ENCODE data around the gene THYN1.

The THYN1 gene

DNA sequence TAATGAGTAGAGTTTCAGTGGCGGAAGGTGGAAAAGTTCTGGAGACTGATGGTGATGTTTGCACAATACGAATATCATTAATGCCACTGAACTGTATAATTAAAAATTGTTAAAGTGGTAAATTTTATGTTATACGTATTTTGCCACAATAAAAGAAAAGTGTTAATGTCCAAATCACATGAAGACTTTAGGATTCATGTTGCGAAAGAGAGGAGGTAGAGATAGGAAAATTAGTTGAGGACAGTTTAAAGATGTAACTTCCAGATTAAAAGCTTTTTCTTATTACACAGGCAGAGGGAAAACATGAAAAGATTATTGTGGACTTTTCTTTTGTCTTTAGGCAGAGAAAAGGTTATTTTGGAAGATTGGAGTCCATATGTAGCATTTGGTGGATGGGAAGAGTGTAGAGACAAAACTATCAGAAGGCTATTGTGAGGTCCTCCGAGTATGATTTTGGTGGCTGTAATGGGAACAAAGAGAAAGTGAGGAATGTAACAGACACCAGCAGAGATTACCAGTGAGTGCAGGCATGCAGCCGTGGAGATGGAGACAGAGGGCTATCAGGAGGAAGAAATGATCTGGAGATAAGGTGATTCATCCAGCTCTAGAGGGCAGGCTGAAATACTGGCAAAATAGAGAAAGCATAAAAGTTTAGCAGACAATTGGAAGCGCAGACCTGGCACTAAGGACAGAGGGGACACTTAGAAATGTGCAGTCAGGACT, 16.2 kb downstream of the THYN1 start:
- no peak overlapping the region for H3K27ac ChIP-seq (ENCODE audit: insufficient read depth, low read depth, low read length, poor library complexity, severe bottlenecking)
- no peaks in the 10 kb centered on the region for H3K4me1 ChIP-seq (ENCODE audit: control insufficient read depth, insufficient read depth, low read length)
- 93 to 94% methylated on average over 7 of the region's 7 CpGs for WGBS, 2 experiments
- H3K9me3 ChIP-seq (ENCODE audit: control insufficient read depth, low read length), result no peaks in the 10 kb centered on the region
- H3K4me3 ChIP-seq (ENCODE audit: insufficient read depth, low read depth, low read length), result no peak overlapping the region
- no peaks in the 10 kb centered on the region for H3K27me3 ChIP-seq (ENCODE audit: control insufficient read depth, insufficient read depth, low read length, poor library complexity, severe bottlenecking)
- no peaks in the 10 kb centered on the region for H3K36me3 ChIP-seq (ENCODE audit: control insufficient read depth, insufficient read depth, low read length)

DNA sequence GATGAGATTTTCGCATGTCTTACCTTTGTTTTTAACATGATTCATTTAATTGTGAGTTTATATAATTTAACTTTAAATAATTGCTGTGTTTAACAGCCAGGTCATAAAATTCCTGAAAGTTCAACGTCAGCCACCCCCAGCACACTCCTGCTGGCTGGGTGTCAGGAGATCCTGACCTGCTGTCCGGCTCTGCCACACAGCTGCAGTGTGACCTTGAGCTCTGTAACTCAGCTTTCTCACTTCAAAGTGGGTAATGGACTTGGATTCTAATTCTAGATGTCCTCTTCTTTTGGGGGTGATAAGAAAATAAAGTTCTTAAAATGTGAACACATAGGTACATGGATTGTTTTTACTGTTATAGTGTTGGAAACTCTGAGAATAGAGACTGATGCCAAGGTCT, 17.8 kb downstream of the THYN1 start:
- no peaks in the 10 kb centered on the region for H3K36me3 ChIP-seq (ENCODE audit: control insufficient read depth, insufficient read depth, low read length)
- H3K9me3 ChIP-seq (ENCODE audit: control insufficient read depth, low read length), result no peaks in the 10 kb centered on the region
- WGBS, 2 experiments, result 94 to 97% methylated on average over 2 to 3 of the region's 3 CpGs
- H3K27ac ChIP-seq (ENCODE audit: insufficient read depth, low read depth, low read length, poor library complexity, severe bottlenecking), result no peak overlapping the region
- H3K4me3 ChIP-seq (ENCODE audit: insufficient read depth, low read depth, low read length), result no peak overlapping the region
- no peaks in the 10 kb centered on the region for H3K4me1 ChIP-seq (ENCODE audit: control insufficient read depth, insufficient read depth, low read length)
- no peaks in the 10 kb centered on the region for H3K27me3 ChIP-seq (ENCODE audit: control insufficient read depth, insufficient read depth, low read length, poor library complexity, severe bottlenecking)

DNA sequence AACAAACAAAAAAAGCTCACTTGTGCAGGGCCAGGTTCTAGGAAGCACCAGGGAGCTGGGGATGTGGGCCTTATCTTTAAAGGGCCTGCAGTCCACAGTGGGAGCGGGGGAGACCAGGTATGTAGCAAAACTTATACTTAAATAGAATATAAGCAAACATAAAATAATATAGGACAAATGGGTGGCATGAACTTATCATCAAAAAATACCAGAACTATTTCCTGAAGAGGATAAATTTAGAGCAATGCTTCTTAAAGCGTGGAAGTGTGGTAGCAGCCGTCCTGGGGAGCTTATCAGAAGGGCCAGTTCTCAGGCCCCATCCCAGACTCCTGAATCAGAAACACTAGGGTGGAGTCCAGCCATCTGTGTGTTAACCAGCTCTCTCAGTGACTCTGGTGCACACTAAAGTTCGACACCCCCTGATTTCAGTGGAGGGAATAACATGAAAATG, 19.4 kb downstream of the THYN1 start:
- Histone ChIP-seq H3K27ac (ENCODE audit: insufficient read depth, low read depth, low read length, poor library complexity, severe bottlenecking) (no peak overlapping the region), H3K4me1 (ENCODE audit: control insufficient read depth, insufficient read depth, low read length) (no peaks in the 10 kb centered on the region), H3K4me3 (ENCODE audit: insufficient read depth, low read depth, low read length) (no peak overlapping the region), H3K36me3 (ENCODE audit: control insufficient read depth, insufficient read depth, low read length) (no peaks in the 10 kb centered on the region), H3K9me3 (ENCODE audit: control insufficient read depth, low read length) (no peaks in the 10 kb centered on the region), H3K27me3 (ENCODE audit: control insufficient read depth, insufficient read depth, low read length, poor library complexity, severe bottlenecking) (no peaks in the 10 kb centered on the region)
- WGBS, 2 experiments, result 96 to 97% methylated on average over 3 of the region's 4 CpGs

DNA sequence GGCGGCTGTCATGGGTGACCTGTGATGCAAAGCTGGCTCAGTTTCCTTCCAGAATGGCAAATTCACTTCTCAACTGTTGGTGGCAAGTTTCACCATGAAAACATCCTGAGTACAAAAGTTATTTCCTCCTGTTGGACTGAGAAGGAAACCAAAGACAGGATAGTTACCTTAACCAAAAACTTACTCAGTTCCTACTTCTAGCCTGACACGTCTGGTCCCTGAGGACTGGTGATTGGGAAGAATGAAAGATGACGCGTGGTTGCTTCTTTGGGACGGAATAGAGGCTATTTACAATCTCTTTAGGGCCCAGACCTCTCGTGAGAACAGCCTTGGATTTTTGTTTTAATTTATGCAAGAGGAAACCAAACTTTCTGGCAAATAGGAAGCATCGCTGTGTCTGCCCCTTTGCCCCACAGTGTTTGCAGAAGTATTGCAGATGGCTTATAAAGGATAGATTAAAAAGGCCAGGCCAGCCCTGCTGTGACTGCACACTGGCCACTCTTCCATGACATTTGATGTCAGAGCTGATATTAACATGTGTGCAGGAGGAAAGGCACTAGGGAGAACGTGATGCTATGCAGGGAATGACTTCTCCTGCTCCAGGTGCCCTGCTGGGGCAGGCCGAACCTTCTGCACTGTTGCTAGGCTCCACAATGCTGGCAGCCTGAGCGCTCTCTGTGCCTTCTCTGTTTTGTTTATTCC, 21.0 kb downstream of the THYN1 start:
- WGBS, 2 experiments, result 67 to 68% methylated on average over 10 of the region's 10 CpGs
- Histone ChIP-seq H3K36me3 (ENCODE audit: control insufficient read depth, insufficient read depth, low read length) (no peaks in the 10 kb centered on the region), H3K27ac (ENCODE audit: insufficient read depth, low read depth, low read length, poor library complexity, severe bottlenecking) (no peak overlapping the region), H3K4me3 (ENCODE audit: insufficient read depth, low read depth, low read length) (no peak overlapping the region), H3K4me1 (ENCODE audit: control insufficient read depth, insufficient read depth, low read length) (no peaks in the 10 kb centered on the region), H3K9me3 (ENCODE audit: control insufficient read depth, low read length) (no peaks in the 10 kb centered on the region), H3K27me3 (ENCODE audit: control insufficient read depth, insufficient read depth, low read length, poor library complexity, severe bottlenecking) (no peaks in the 10 kb centered on the region)

DNA sequence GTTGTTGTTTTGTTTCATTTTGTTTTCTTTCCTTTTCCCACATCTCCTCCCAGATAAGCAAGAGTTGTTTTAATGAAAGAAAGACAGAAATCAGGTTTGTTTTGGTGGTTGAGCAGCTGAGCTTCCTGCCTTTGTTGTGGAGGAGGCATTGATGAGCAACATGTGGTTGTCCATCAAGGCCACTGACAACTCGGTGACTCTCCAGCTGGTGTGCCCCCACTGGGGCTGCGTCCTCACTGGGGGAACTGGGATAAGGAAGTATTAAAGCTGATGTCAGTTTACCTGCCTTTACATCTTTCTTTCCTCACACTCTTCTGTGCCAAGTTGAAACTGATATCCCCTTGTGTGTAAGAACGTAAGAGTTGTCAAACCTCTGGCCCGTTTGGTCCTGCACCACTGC, 22.8 kb downstream of the THYN1 start:
- 64 to 83% methylated on average over 4 of the region's 4 CpGs for WGBS, 2 experiments
- Histone ChIP-seq H3K27me3 (ENCODE audit: control insufficient read depth, insufficient read depth, low read length, poor library complexity, severe bottlenecking) (peaks cover 8% of the 10 kb centered on the region), H3K36me3 (ENCODE audit: control insufficient read depth, insufficient read depth, low read length) (no peaks in the 10 kb centered on the region), H3K27ac (ENCODE audit: insufficient read depth, low read depth, low read length, poor library complexity, severe bottlenecking) (no peak overlapping the region), H3K9me3 (ENCODE audit: control insufficient read depth, low read length) (no peaks in the 10 kb centered on the region), H3K4me1 (ENCODE audit: control insufficient read depth, insufficient read depth, low read length) (peaks cover 4% of the 10 kb centered on the region), H3K4me3 (ENCODE audit: insufficient read depth, low read depth, low read length) (no peak overlapping the region)

DNA sequence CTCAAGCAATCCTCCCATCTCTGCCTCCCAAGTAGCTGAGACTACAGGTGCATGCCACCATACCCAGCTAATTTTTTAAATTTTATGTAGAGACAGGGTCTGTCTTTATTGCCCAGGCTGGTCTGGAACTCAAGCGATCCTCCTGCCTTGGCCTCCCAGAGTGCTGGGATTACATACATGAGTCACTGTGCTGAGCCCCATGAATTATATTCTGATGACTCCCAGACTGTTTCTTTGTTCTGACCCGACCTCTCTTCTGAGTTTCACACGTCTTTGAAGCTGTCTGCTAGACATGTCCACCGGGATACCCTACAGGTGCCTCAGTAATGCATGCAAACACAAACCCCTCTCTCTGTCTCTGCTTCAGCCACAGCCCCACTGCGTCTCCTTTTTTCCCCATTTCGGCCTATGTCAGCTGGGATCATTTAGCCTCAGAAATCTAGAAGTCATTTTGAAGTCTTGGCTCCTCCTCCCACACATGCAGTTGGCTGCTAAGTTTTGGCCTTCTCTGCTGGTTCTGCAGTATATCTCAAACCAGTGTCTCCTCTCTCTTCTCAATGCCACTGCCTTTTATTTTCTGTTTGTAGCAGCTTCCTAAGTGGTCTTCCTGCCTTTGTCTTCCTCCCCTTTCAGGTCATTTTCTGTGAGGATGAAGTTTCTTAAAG, 23.9 kb downstream of the THYN1 start:
- H3K4me3 ChIP-seq (ENCODE audit: insufficient read depth, low read depth, low read length), result no peak overlapping the region
- H3K4me1 ChIP-seq (ENCODE audit: control insufficient read depth, insufficient read depth, low read length), result peaks cover 4% of the 10 kb centered on the region
- H3K27me3 ChIP-seq (ENCODE audit: control insufficient read depth, insufficient read depth, low read length, poor library complexity, severe bottlenecking), result peaks cover 12% of the 10 kb centered on the region
- H3K27ac ChIP-seq (ENCODE audit: insufficient read depth, low read depth, low read length, poor library complexity, severe bottlenecking), result no peak overlapping the region
- no peaks in the 10 kb centered on the region for H3K9me3 ChIP-seq (ENCODE audit: control insufficient read depth, low read length)
- no peaks in the 10 kb centered on the region for H3K36me3 ChIP-seq (ENCODE audit: control insufficient read depth, insufficient read depth, low read length)
- WGBS, 2 experiments, result 81 to 85% methylated on average over 6 of the region's 6 CpGs

DNA sequence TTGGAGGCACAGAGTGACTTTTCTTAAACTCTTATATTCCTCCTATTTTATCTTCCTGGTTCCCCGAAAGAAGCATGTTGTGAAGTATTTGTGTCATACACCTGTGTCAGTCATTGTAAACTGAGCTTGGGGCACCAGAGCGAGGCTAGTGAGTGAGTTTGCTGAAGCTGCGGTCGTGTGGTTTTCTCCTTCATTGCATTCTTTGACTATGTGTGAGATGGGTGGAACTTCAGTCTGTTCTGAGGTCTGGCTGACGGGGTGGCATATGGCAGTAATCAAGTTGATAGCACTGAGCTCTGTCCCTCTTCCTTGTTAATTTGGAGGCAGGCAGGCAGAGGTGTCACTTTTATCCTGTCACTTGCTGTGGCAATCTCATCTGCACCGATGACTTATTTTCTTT, 24.5 kb downstream of the THYN1 start:
- H3K36me3 ChIP-seq (ENCODE audit: control insufficient read depth, insufficient read depth, low read length), result no peaks in the 10 kb centered on the region
- WGBS, 2 experiments, result 93 to 95% methylated on average over 6 of the region's 6 CpGs
- no peaks in the 10 kb centered on the region for H3K9me3 ChIP-seq (ENCODE audit: control insufficient read depth, low read length)
- peaks cover 12% of the 10 kb centered on the region for H3K27me3 ChIP-seq (ENCODE audit: control insufficient read depth, insufficient read depth, low read length, poor library complexity, severe bottlenecking)
- H3K4me3 ChIP-seq (ENCODE audit: insufficient read depth, low read depth, low read length), result no peak overlapping the region
- H3K27ac ChIP-seq (ENCODE audit: insufficient read depth, low read depth, low read length, poor library complexity, severe bottlenecking), result no peak overlapping the region
- H3K4me1 ChIP-seq (ENCODE audit: control insufficient read depth, insufficient read depth, low read length), result peaks cover 4% of the 10 kb centered on the region

DNA sequence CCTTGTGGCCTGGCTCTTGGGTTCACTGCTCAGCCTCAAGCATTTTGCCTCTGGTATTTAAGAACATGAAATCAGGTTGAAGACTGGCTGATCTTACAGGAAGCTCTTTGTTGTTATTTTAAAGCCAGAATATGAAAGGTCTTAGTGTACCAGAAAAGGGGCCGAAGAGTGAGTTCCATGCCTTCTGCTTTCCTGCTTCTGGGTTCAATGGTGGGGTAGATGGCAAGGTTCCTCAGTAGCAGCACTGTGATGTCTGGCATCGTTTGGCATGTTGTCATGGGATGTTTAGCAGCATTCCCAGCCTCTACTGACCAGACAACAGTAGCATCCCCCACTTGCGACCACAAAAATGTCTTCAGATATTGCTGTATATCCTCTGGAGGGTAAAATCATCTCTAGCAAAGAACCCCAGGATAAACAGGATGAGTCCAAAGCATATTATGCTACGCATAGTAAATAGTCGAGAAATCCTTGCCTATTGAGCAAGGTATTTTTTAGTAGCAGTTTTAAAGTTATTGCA, 26.3 kb downstream of the THYN1 start:
- H3K36me3 ChIP-seq (ENCODE audit: control insufficient read depth, insufficient read depth, low read length), result no peaks in the 10 kb centered on the region
- 91 to 97% methylated on average over 5 of the region's 5 CpGs for WGBS, 2 experiments
- H3K9me3 ChIP-seq (ENCODE audit: control insufficient read depth, low read length), result no peaks in the 10 kb centered on the region
- H3K4me1 ChIP-seq (ENCODE audit: control insufficient read depth, insufficient read depth, low read length), result peaks cover 14% of the 10 kb centered on the region
- no peak overlapping the region for H3K4me3 ChIP-seq (ENCODE audit: insufficient read depth, low read depth, low read length)
- H3K27ac ChIP-seq (ENCODE audit: insufficient read depth, low read depth, low read length, poor library complexity, severe bottlenecking), result no peak overlapping the region
- peaks cover 12% of the 10 kb centered on the region for H3K27me3 ChIP-seq (ENCODE audit: control insufficient read depth, insufficient read depth, low read length, poor library complexity, severe bottlenecking)

DNA sequence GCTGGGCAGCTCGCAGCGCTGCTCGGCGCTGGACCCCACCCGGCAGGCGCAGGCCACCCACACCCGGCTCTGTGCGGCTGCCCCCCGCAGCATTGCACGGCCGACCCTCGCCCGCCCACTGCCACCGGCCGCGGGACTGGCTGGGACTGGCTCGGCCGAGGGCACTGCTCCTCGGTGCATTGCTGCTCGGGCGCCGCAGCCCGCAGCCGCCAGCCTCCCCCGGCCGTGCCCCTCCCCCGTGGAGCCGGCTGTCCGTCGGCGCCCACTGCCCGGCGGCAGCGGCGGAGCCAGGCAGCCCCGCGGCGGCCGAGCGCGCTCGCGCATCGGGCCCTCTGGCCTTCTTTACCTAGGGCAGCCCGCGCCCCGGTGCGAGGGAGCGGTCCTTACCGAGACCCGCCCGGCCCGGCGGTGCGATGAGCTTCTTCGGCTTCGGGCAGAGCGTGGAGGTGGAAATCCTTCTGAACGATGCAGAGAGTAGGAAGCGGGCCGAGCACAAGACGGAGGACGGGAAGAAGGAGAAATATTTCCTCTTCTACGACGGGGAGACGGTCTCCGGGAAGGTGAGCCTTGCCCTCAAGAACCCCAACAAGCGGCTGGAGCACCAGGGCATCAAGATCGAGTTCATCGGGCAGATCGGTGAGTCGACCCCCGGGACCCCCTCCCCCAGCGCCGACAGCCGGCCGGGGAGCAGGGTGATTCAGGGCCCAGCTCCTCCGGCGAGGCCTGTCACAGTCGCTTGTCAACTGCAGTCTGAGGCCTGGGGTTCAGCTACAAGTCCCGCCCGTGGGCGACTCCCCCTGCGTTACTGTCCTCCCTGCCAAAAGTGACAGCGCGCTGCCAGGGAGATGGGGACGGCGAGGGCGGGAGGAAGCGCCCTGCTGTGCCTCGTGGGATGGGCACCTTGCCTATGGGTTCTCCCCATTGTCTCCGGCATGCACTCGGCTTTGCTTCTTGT, 28.2 kb downstream of the THYN1 start:
- 0 to 1% methylated on average over 93 of the region's 93 CpGs for WGBS, 2 experiments
- Histone ChIP-seq H3K27me3 (ENCODE audit: control insufficient read depth, insufficient read depth, low read length, poor library complexity, severe bottlenecking) (peaks cover 12% of the 10 kb centered on the region), H3K4me1 (ENCODE audit: control insufficient read depth, insufficient read depth, low read length) (peaks cover 14% of the 10 kb centered on the region), H3K27ac (ENCODE audit: insufficient read depth, low read depth, low read length, poor library complexity, severe bottlenecking) (no peak overlapping the region), H3K9me3 (ENCODE audit: control insufficient read depth, low read length) (no peaks in the 10 kb centered on the region), H3K4me3 (ENCODE audit: insufficient read depth, low read depth, low read length) (peak overlapping the region; percentile 99), H3K36me3 (ENCODE audit: control insufficient read depth, insufficient read depth, low read length) (no peaks in the 10 kb centered on the region)

All from ectodermal cell (in vitro differentiated cells).